Measurements from ENCODE around the gene GARS1. TPM values are rescaled to one million over a fixed set of nuclear protein-coding genes. Genes with fewer than 3 reads are reported as not detected.

The GARS1 gene
- total and polyA plus RNA-seq, 8 donors, result 34.0 to 191 (median 43.0) TPM

GRCh38 chr7:30562909-30563308 lies 31.8 kb upstream of the GARS1 start:
- no peak for TF ChIP-seq CTCF (IDR thresholded peaks at IDR 0.05)
- peak overlapping the region in 1 of 4 donors; percentile 3 for H3K27ac ChIP-seq
- H3K27me3 ChIP-seq, result no peaks in the 10 kb centered on the region
- ATAC-seq (no peak), DNase-seq (no peak), FAIRE-seq (no peak)
- WGBS, 2 donors, result 89 to 94% methylated on average over 8 of the region's 8 CpGs
- intact Hi-C loops (cut with DNase I), result loop anchor here in 2 of 3 donors (5.0 to 10.0 kb wide), 2 partner anchors 286 to 398 kb away; no protein-coding TSS in a partner anchor
- no peak overlapping the region for H3K4me3 ChIP-seq
- H3K9me3 ChIP-seq, result no peaks in the 10 kb centered on the region
- H3K4me1 ChIP-seq, result no peaks in the 10 kb centered on the region
- peaks cover 0 to 3% (median 0%) of the 10 kb centered on the region in 3 donors for H3K36me3 ChIP-seq

GRCh38 chr7:30563326-30563942 lies 31.2 kb upstream of the GARS1 start:
- Histone ChIP-seq H3K27ac (no peak overlapping the region), H3K9me3 (no peaks in the 10 kb centered on the region), H3K27me3 (no peaks in the 10 kb centered on the region), H3K4me3 (no peak overlapping the region), H3K36me3 (peaks cover 0 to 3% (median 0%) of the 10 kb centered on the region in 3 donors), H3K4me1 (no peaks in the 10 kb centered on the region)
- no peak for DNase-seq
- WGBS, 2 donors, result 90 to 91% methylated on average over 18 of the region's 18 CpGs
- TF ChIP-seq CTCF (IDR thresholded peaks at IDR 0.05), result no peak
- intact Hi-C loops (cut with DNase I), result loop anchor here in 2 of 3 donors (5.0 to 10.0 kb wide), 2 partner anchors 286 to 399 kb away; no protein-coding TSS in a partner anchor
- no peak for FAIRE-seq
- ATAC-seq, result peak in 1 of 4 donors; percentile 42

GRCh38 chr7:30564243-30564892 lies 30.3 kb upstream of the GARS1 start:
- ATAC-seq (peak; percentile 95 to 99 (median 98)), FAIRE-seq (no peak), DNase-seq (peak; percentile 67 to 90 (median 83))
- Histone ChIP-seq H3K27ac (no peak overlapping the region), H3K4me1 (no peaks in the 10 kb centered on the region), H3K36me3 (peaks cover 0 to 3% (median 0%) of the 10 kb centered on the region in 3 donors), H3K4me3 (no peak overlapping the region), H3K9me3 (no peaks in the 10 kb centered on the region), H3K27me3 (no peaks in the 10 kb centered on the region)
- WGBS, 2 donors, result 41 to 42% methylated on average over 7 of the region's 7 CpGs
- TF ChIP-seq CTCF (IDR thresholded peaks at IDR 0.05), result peak; percentile 57 to 80 (median 66)
- intact Hi-C loops (cut with DNase I), result loop anchor here in 2 of 3 donors (5.0 to 10.0 kb wide), 2 partner anchors 287 to 400 kb away; no protein-coding TSS in a partner anchor

GRCh38 chr7:30566596-30566995 lies 28.1 kb upstream of the GARS1 start:
- peaks cover 0 to 3% (median 0%) of the 10 kb centered on the region in 3 donors for H3K36me3 ChIP-seq
- no peak for FAIRE-seq
- no peak for ATAC-seq
- H3K27me3 ChIP-seq, result no peaks in the 10 kb centered on the region
- no peak for DNase-seq
- no peak for TF ChIP-seq CTCF (IDR thresholded peaks at IDR 0.05)
- H3K9me3 ChIP-seq, result no peaks in the 10 kb centered on the region
- no peak overlapping the region for H3K4me3 ChIP-seq
- H3K4me1 ChIP-seq, result no peaks in the 10 kb centered on the region
- no peak overlapping the region for H3K27ac ChIP-seq
- WGBS, 2 donors, result 82 to 90% methylated on average over 2 of the region's 2 CpGs
- intact Hi-C loops (cut with DNase I), result loop anchor here in 1 of 3 donors (10.0 kb wide), 1 partner anchor 402 kb away; no protein-coding TSS in a partner anchor
